HG02870 (cell line): ENCODE data around the gene CD44.

Experiments
- ATAC-seq: cut with Tn5 transposase; IDR thresholded peaks from one replicate; pipeline ENCODE4 v1.9.1; 2021; ENCODE audit warnings: mild to moderate bottlenecking, moderate library complexity; ENCODE audit not compliant: unreplicated experiment

Gene CD44

GRCh38 chr11:35136311-35136710 is 2.7 kb upstream of the CD44 start:
- no peak for ATAC-seq

- ATAC-seq: no peak
Observed at GRCh38 chr11:35138058-35138457, 913 bp upstream of the CD44 start.

GRCh38 chr11:35138606-35138942 is 397 bp upstream of the CD44 start:
- no peak for ATAC-seq

- ATAC-seq: no peak
Observed at GRCh38 chr11:35139722-35140282, 831 bp downstream of the CD44 start.

GRCh38 chr11:35141071-35141470 is 2.1 kb downstream of the CD44 start:
- no peak for ATAC-seq

GRCh38 chr11:35141571-35141971 is 2.6 kb downstream of the CD44 start:
- no peak for ATAC-seq

GRCh38 chr11:35142481-35143075 is 3.6 kb downstream of the CD44 start:
- ATAC-seq: no peak

GRCh38 chr11:35143297-35144135 is 4.5 kb downstream of the CD44 start:
- ATAC-seq: no peak

- peak; percentile 46 for ATAC-seq
Observed at GRCh38 chr11:35144136-35144741, 5.3 kb downstream of the CD44 start.

GRCh38 chr11:35144806-35145205 is 5.8 kb downstream of the CD44 start:
- ATAC-seq: no peak

- peak; percentile 41 for ATAC-seq
Observed at GRCh38 chr11:35145271-35145670, 6.3 kb downstream of the CD44 start.

GRCh38 chr11:35146074-35146521 is 7.1 kb downstream of the CD44 start:
- ATAC-seq: peak; percentile 40

GRCh38 chr11:35146711-35147110 is 7.7 kb downstream of the CD44 start:
- no peak for ATAC-seq

- ATAC-seq: no peak
Observed at GRCh38 chr11:35147235-35147634, 8.3 kb downstream of the CD44 start.

GRCh38 chr11:35148163-35148837 is 9.3 kb downstream of the CD44 start:
- no peak for ATAC-seq

- ATAC-seq: no peak
Observed at GRCh38 chr11:35150454-35150853, 11.5 kb downstream of the CD44 start.

GRCh38 chr11:35151241-35151640 is 12.3 kb downstream of the CD44 start:
- no peak for ATAC-seq

GRCh38 chr11:35151683-35152280 is 12.8 kb downstream of the CD44 start:
- ATAC-seq: no peak

- no peak for ATAC-seq
Observed at GRCh38 chr11:35152575-35152974, 13.6 kb downstream of the CD44 start.

GRCh38 chr11:35153280-35153679 is 14.3 kb downstream of the CD44 start:
- ATAC-seq: no peak

GRCh38 chr11:35154952-35155351 is 16.0 kb downstream of the CD44 start:
- ATAC-seq: no peak
